Activated CD8-positive, alpha-beta memory T cell treated with anti-CD3 and anti-CD28 coated beads for 4 hours (primary cell): ENCODE measurements around the gene TMOD1.

Source experiments
- DNase-seq, 2 donors: peaks; one replicate each; pipeline ENCODE4 v3.0.0-alpha.2; 2020; ENCODE audit warnings: low read depth in 2 of 2

The TMOD1 gene

GRCh38 chr9:97548819-97549540 is 47.5 kb downstream of the TMOD1 start:
- DNase-seq, result no peak

DNA sequence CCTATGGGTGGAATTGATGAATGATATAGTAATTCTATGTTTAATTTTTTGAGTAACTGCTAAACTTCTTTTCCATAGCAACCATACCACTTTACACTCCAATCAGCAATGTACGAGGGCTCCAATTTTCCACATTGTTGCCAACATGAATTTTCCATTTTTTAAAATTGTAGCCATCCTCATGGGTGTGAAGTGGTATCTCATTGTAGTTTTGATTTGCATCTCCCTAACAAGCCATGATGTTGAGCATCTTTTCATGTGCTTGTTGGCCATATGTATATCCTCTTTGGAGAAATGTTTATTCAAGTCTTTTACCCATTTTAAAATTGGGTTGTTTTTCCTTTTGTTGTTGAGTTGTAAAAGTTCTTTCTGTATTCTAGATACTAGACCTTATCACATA is 48.9 kb downstream of the TMOD1 start:
- no peak for DNase-seq

DNA sequence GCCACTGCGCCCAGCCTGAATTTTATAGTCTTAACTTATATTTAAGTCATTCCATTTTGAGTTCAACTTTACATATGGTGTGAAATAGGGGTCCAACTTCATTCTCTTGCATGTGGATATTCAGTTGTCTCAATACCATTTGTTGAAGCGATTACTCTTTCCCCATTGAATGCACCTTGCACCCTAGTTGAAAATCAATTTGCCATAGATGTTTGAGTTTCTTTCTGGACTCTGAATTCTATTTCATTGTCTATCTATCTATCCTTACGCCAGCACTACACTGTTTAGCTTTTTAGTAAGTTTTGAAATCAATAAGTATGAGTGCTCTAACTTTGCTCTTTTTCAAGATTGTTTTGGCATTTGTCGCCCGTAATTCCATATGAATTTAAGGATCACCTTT is 49.8 kb downstream of the TMOD1 start:
- DNase-seq, result no peak

DNA sequence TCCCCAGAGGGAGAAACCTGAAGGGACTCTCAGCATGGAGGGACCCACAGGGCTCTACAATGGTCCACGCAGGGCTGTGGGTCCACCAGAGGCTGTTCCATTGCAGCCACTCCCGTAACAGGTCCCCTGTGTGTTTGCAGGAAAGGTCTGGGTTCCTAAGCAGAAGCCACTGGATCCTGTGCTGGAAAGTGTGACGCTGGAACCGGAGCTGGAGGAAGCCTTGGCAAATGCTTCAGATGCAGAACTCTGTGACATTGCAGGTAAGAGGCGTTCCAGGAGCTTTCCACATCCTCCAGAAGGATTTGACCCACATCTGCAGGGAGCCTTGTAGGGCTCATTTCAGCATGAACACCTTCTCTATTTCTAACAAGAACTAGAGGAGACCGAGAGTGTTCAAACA is 51.7 kb downstream of the TMOD1 start:
- DNase-seq, result no peak

DNA sequence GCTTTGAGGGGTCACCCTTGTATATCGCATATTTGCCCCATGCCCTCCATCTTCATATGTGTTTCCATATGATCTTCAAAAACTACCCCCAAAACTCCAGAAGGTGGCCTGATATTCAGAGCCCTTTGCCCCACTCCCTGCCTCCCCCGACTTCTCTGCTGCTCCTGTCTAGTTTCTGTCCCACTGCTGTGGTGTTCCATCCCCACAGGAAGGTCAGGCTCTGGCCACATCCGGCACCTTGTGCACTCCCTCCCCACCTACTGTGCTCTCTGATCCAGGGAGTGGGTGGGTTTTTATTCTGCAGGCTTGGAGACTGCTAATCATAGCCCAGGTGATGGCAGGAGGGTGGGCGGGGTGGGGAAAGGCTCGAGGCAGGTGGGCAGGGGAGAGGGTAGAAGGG is 52.4 kb downstream of the TMOD1 start:
- no peak for DNase-seq

DNA sequence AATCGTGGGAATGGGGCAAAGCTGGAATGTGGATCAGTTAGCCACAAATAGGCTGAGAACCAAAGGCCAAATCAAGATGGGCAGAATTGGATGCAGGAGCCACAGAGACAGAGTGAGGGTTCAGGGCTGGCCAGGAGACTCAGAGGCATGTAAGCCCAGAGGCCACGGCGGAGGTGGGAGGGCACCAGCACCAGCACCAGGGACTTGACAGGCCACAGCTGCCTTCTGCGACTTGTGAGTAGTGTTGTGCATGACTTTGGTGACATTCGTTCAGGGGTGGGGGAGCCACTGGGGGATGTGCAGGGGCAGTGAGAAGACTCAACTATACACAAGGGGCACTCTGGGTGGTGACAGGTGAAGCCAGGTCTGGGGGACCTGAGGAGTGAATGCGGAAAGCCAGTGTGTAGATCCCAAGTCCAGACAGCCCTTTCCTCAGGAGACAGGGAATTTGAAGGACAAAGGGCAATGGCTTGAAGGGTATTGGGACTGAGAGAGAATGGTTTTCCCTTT is 53.2 kb downstream of the TMOD1 start:
- DNase-seq, result no peak

- no peak for DNase-seq
Observed at GRCh38 chr9:97555164-97555563, 53.7 kb downstream of the TMOD1 start.

- no peak for DNase-seq
Observed at GRCh38 chr9:97556036-97556720, 54.7 kb downstream of the TMOD1 start.

DNA sequence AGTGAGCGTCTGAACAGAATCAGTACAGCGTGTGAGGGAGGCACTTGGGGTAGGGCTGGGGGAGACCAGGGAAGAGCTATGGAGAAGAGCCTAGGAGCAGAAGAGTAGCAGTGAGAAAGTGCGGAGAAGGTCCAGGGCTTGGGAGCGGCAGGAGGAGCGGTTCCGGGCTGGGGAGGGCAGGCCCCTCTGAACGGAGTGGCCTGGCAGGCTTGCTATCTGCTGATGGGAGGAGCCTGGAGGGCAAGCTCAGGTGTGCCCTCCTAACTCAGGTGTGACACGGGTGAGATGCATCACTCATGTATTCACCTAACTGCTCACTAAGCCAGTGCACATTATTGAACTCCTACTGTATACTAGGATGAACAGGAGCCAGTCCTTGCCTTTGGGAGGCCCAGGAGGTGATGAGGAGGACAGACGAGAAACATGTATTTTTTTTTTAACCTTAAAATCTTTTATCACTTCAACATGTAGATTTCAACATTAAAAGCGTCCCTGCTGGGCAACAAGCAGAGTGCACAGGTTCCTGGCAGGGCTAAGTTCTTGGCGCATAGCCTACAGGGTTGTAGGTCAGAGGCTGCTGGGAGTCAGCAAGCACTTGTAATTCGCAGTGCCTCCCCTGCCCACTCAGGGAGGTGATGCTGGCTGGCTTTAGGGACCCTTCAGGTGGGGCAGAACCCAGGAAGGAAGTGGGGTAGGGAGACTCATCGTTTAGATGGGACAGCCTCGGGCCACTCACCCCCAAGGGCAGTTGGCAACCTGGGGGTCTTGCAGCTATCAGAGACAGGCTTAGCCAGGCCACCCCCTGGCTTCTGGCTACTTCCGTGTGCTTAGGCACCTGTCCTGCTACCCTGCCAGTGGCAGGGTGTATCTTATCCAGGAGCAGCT is 55.5 kb downstream of the TMOD1 start:
- DNase-seq, result no peak

DNA sequence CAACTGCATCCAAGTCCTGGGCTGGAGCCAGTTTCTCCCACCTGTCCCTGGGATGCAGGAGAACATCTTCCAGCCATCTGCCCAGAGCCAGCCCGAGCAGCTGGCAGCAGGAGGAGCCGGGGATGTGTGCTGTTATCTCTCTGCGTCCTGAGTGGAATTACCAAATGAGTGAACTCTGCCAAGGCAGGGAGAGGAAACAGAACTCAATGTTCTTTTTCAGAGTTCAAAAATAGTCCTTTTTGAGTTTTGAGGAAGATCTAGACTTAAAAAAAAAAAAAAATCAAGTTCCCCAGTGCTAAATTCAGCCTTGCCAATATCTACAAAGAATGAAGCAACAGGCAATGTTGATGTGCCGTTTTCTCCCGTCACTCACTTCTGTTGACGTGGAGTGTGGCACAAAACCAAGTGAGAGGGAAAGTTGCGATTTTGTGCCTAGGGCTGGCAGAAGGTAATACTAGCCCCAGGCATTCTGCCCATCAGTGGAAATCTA is 56.2 kb downstream of the TMOD1 start:
- no peak for DNase-seq

DNA sequence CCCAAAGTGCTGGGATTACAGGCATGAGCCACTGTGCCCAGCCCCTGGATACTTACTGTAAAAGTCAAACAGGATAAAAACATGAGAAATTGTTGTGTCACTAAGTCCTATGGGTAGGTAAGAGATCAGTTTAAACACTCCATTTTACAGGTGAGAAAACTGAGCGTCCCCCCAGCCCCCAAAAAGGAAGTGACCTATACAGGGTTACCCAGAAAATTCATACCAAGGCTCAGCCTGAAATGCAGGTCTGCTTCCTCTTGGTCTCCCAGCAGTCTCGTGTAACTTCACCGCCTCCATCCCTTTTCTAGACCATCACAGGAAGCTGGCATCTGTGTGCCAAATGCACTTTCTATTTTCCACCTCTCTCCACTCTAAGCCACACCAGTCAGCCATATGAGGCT is 57.2 kb downstream of the TMOD1 start:
- no peak for DNase-seq

DNA sequence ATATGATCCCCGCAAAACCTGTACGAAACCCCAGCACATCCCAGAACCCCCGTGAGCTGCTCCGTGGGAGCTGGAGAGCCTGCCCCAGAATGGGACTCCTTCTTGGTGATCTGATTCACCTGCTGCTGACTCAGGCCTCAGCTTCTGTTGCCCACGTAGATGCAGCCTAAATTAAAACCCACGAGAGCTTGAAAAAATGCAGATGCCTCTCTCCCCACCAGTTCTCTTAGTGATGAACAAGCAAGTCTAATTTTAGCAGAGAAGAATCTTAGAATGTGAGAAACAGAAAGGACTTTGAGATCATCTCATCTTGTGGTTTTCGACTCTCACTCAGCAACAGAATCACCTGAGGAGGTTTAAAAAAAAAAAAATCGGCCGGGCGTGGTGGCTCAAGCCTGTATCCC is 57.6 kb downstream of the TMOD1 start:
- DNase-seq, result no peak

- no peak for DNase-seq
Observed at GRCh38 chr9:97560154-97560553, 58.7 kb downstream of the TMOD1 start.

DNA sequence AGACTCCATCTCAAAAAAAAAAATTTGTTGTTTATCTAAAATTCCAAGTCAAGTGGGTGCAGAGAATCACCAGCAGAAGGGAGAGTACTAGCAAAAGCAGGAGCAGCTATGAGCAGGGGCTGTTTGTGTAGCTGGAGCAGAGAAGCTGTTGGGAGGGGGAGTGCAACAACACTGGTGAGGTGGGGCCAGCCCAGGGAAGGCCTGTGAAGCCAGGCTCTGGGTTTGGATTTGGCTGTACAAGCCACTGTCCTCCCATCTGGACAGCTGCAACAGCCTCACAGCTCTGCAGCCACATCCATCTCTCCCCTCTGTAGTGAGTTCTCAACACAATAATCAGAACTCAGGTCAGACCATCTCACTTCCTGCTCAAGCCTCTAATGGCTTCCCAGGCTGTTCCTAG is 59.4 kb downstream of the TMOD1 start:
- DNase-seq, result no peak

- DNase-seq, result no peak
Observed at GRCh38 chr9:97561501-97561900, 60.0 kb downstream of the TMOD1 start.

GRCh38 chr9:97562542-97562941 is 61.1 kb downstream of the TMOD1 start:
- DNase-seq, result no peak

GRCh38 chr9:97563458-97564135 is 62.1 kb downstream of the TMOD1 start:
- DNase-seq, result no peak

- no peak for DNase-seq
Observed at GRCh38 chr9:97564291-97565175, 63.1 kb downstream of the TMOD1 start.

- no peak for DNase-seq
Observed at GRCh38 chr9:97565262-97565661, 63.8 kb downstream of the TMOD1 start.

GRCh38 chr9:97567182-97567893 is 65.9 kb downstream of the TMOD1 start:
- no peak for DNase-seq
